Uterus (tissue), 4 donors: ENCODE results near the gene SDHAF1. TPM values are rescaled to one million over a fixed set of nuclear protein-coding genes. Genes with fewer than 3 reads are reported as not detected.
"Not testable (repeated sequence)": the region's sequence is repeated elsewhere in the genome, so short reads cannot be mapped to it uniquely, and the experiment has no call there.

Source experiments
- DNase-seq, 2 donors: peaks; one replicate each; pipeline ENCODE4 v3.0.0-alpha.2; 2019 to 2020
- H3K27ac ChIP-seq, 2 donors: fragments of 200-600 bp; sonication (generic); 1 replicate in 1 of 2; 2 replicates in 1 of 2; pipeline ENCODE4 v1.5.1; 2016 to 2018
- H3K27me3 ChIP-seq, 2 donors: fragments of 200-600 bp; sonication (generic); one replicate each; pipeline ENCODE4 v1.5.1; 2018 to 2019; ENCODE audit warnings: control low read depth in 1 of 2
- H3K36me3 ChIP-seq, 2 donors: fragments of 200-600 bp; sonication (generic); one replicate each; pipeline ENCODE4 v1.5.1; 2019; ENCODE audit warnings: control low read depth in 1 of 2
- H3K4me1 ChIP-seq, 2 donors: fragments of 200-600 bp; sonication (generic); one replicate each; pipeline ENCODE4 v1.5.1; 2018 to 2019; ENCODE audit warnings: control low read depth in 1 of 2
- H3K4me3 ChIP-seq, 2 donors: fragments of 200-600 bp; sonication (generic); 1 replicate in 1 of 2; 2 replicates in 1 of 2; pipeline ENCODE4 v1.5.1; 2018 to 2019; ENCODE audit warnings: mild to moderate bottlenecking in 1 of 2
- H3K9me3 ChIP-seq, 2 donors: fragments of 200-600 bp; sonication (generic); one replicate each; pipeline ENCODE4 v1.5.1; 2019; ENCODE audit warnings: control low read depth in 1 of 2
- POLR2A ChIP-seq, 2 donors: fragments of 450-650 bp; IDR thresholded peaks; one replicate each; pipeline ENCODE4 v1.6.1; 2016; ENCODE audit warnings: antibody characterized with exemption in 2 of 2, mild to moderate bottlenecking in 1 of 2, moderate library complexity in 1 of 2
- intact Hi-C: fragments of 100-400 bp; cut with DNase I; formaldehyde crosslinking; loops from one replicate; pipeline ENCODE4 v1.15.1; 2023; ENCODE audit warnings: low total_unique reads
- total RNA-seq, 4 donors: library from RNA; depleted of rRNA in 3 of 4; stranded (reverse); fragments of >200 nt in 3 of 4; gene quantifications; one replicate each; pipeline versions ENCODE4 v1.1.0 to v1.2.4, GENCODE V29; 2014 to 2023
- TF ChIP-seq, protein P1 (sequence below), 4 experiments: fragments of 200-600 bp in 2 of 4; fragments of 450-650 bp in 2 of 4; sonication (generic) in 2 of 4; IDR thresholded peaks; one replicate each; pipeline ENCODE4 v1.5.1; 2016 to 2019; ENCODE audit warnings: antibody characterized with exemption in 4 of 4, mild to moderate bottlenecking in 2 of 4, moderate library complexity in 1 of 4
- donor health status: DM: yes; HTN: yes; CAD: no.

The SDHAF1 gene
- total RNA-seq, 4 donors from 2014 or later = 23.8 to 80.0 (median 43.1) TPM

GRCh38 chr19:35978832-35979365, 16.1 kb upstream of the SDHAF1 start:
- H3K4me1 ChIP-seq = no peaks in the 10 kb centered on the region
- H3K36me3 ChIP-seq = no peaks in the 10 kb centered on the region
- H3K27ac ChIP-seq = no peak overlapping the region
- H3K4me3 ChIP-seq = no peak overlapping the region
- no peaks in the 10 kb centered on the region for H3K27me3 ChIP-seq
- no peak for TF ChIP-seq POLR2A (IDR thresholded peaks at IDR 0.05)
- TF ChIP-seq, protein P1, sequence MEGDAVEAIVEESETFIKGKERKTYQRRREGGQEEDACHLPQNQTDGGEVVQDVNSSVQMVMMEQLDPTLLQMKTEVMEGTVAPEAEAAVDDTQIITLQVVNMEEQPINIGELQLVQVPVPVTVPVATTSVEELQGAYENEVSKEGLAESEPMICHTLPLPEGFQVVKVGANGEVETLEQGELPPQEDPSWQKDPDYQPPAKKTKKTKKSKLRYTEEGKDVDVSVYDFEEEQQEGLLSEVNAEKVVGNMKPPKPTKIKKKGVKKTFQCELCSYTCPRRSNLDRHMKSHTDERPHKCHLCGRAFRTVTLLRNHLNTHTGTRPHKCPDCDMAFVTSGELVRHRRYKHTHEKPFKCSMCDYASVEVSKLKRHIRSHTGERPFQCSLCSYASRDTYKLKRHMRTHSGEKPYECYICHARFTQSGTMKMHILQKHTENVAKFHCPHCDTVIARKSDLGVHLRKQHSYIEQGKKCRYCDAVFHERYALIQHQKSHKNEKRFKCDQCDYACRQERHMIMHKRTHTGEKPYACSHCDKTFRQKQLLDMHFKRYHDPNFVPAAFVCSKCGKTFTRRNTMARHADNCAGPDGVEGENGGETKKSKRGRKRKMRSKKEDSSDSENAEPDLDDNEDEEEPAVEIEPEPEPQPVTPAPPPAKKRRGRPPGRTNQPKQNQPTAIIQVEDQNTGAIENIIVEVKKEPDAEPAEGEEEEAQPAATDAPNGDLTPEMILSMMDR (IDR thresholded peaks at IDR 0.05) = no peak
- intact Hi-C loops = no loop called here
- no peak for DNase-seq
- no peaks in the 10 kb centered on the region for H3K9me3 ChIP-seq

DNA sequence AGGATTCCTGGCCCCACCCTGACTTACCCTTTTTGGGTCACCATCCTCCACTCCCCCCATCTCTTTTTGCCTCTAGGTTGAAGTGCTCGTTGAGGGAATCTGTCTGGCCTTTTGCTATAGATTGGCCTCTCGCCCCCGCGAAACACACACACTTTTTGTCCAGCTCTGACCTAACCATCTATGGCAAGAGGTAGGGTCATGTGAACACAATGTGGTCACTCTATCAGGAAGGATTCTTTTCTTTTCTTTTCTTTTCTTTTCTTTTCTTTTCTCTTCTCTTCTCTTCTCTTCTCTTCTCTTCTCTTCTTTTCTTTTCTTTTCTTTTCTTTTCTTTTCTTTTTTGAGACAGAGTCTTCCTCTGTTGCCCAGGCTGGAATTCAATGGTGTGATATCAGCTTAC, 14.0 kb upstream of the SDHAF1 start:
- H3K36me3 ChIP-seq, H3K4me1 ChIP-seq, H3K4me3 ChIP-seq, intact Hi-C loops, H3K9me3 ChIP-seq, H3K27me3 ChIP-seq, H3K27ac ChIP-seq, DNase-seq: not testable (repeated sequence)

GRCh38 chr19:35983177-35983576, 11.8 kb upstream of the SDHAF1 start:
- Histone ChIP-seq H3K27ac (no peak overlapping the region), H3K36me3 (no peaks in the 10 kb centered on the region), H3K27me3 (no peaks in the 10 kb centered on the region), H3K4me1 (no peaks in the 10 kb centered on the region), H3K4me3 (no peak overlapping the region), H3K9me3 (no peaks in the 10 kb centered on the region)
- TF ChIP-seq, protein P1 (IDR thresholded peaks at IDR 0.05) = no peak
- TF ChIP-seq POLR2A (IDR thresholded peaks at IDR 0.05) = no peak
- intact Hi-C loops = no loop called here
- no peak for DNase-seq

- Histone ChIP-seq H3K27me3 (no peaks in the 10 kb centered on the region), H3K27ac (no peak overlapping the region), H3K4me3 (no peak overlapping the region), H3K36me3 (no peaks in the 10 kb centered on the region), H3K9me3 (no peaks in the 10 kb centered on the region), H3K4me1 (no peaks in the 10 kb centered on the region)
- intact Hi-C loops = no loop called here
- DNase-seq = no peak
- TF ChIP-seq, protein P1 (IDR thresholded peaks at IDR 0.05) = no peak
These were observed 8.9 kb upstream of the SDHAF1 start for GRCh38 chr19:35986111-35986510.

- TF ChIP-seq, protein P1 (IDR thresholded peaks at IDR 0.05) = no peak
- no peak for TF ChIP-seq POLR2A (IDR thresholded peaks at IDR 0.05)
- H3K27me3 ChIP-seq = no peaks in the 10 kb centered on the region
- H3K27ac ChIP-seq = no peak overlapping the region
- no peaks in the 10 kb centered on the region for H3K4me1 ChIP-seq
- no peaks in the 10 kb centered on the region for H3K36me3 ChIP-seq
- intact Hi-C loops = no loop called here
- H3K4me3 ChIP-seq = no peak overlapping the region
- no peak for DNase-seq
- no peaks in the 10 kb centered on the region for H3K9me3 ChIP-seq
These were observed 8.1 kb upstream of the SDHAF1 start for GRCh38 chr19:35986664-35987570.
